Ovary (tissue), 9 donors: ENCODE measurements around the gene EPHB1. TPM values are rescaled to one million over a fixed set of nuclear protein-coding genes. Genes with fewer than 3 reads are reported as not detected.
"Not testable (repeated sequence)": the region's sequence is repeated elsewhere in the genome, so short reads cannot be mapped to it uniquely, and the experiment has no call there.

Source experiments
- DNase-seq, 5 donors: peaks; one replicate each; pipeline ENCODE4 v3.0.0-alpha.2; 2019 to 2020
- H3K27ac ChIP-seq, 2 donors: fragments of 200-600 bp; one replicate each; pipeline versions ENCODE4 v1.5.1 to v1.8.0; 2019 to 2022
- H3K27me3 ChIP-seq: fragments of 200-600 bp; one replicate; pipeline ENCODE4 v1.8.0; 2022
- H3K36me3 ChIP-seq: fragments of 200-600 bp; sonication (generic); one replicate; pipeline ENCODE4 v1.5.1; 2019
- H3K4me1 ChIP-seq: one replicate; pipeline ENCODE4 v1.8.1; 2013; ENCODE audit warnings: mild to moderate bottlenecking, moderate library complexity; ENCODE audit not compliant: insufficient read depth
- H3K4me3 ChIP-seq: fragments of 200-600 bp; sonication (generic); one replicate; pipeline ENCODE4 v1.5.1; 2017
- H3K9me3 ChIP-seq, 2 donors: fragments of 200-600 bp in 1 of 2; sonication (generic) in 1 of 2; one replicate each; pipeline versions ENCODE4 v1.5.1 to v1.8.1; 2013 to 2019; ENCODE audit warnings: mild to moderate bottlenecking in 1 of 2, moderate library complexity in 1 of 2
- CTCF ChIP-seq, 3 donors: fragments of 450-650 bp in 2 of 3; fragments of 200-600 bp in 1 of 3; IDR thresholded peaks; one replicate each; pipeline versions ENCODE4 v1.5.1 to v1.8.0; 2016 to 2022; ENCODE audit warnings: antibody characterized with exemption in 3 of 3, mild to moderate bottlenecking in 1 of 3
- EP300 ChIP-seq: sonication (generic); formaldehyde crosslinking; IDR thresholded peaks from one replicate; pipeline ENCODE4 v1.6.1; 2017; ENCODE audit warnings: antibody characterized with exemption
- POLR2A ChIP-seq: fragments of 450-650 bp; IDR thresholded peaks from one replicate; pipeline ENCODE4 v1.6.1; 2017; ENCODE audit warnings: antibody characterized with exemption, mild to moderate bottlenecking, moderate library complexity
- WGBS, 3 donors: extraction: QIAGEN DNeasy Blood & Tissue Kit in 1 of 3; methylation state at CpG; one replicate each; pipeline versions ENCODE4 v1.1.5 to v1.1.7; 2013 to 2017; 5-methylcytosine and 5-hydroxymethylcytosine counted together
- intact Hi-C, 4 donors: fragments of 100-400 bp; cut with DNase I; formaldehyde crosslinking; loops; one replicate each; pipeline versions ENCODE4 v1.11.0 to v1.15.1; 2022 to 2023
- polyA plus RNA-seq, 2 donors: library from polyadenylated mRNA; stranded (reverse); fragments of 200-250 nt in 1 of 2; fragments of 350-450 nt in 1 of 2; fragmentation: Illumina TruSeq in 1 of 2; extraction: RNeasy Lipid Tissue Mini Kit (QIAGEN cat#74804) in 1 of 2; gene quantifications; one replicate each; pipeline ENCODE4 v1.2.3, GENCODE V29; 2013 to 2014
- total RNA-seq, 7 donors: library from RNA; depleted of rRNA in 2 of 7; stranded (reverse); fragments of >200 nt in 2 of 7; fragmentation: NEBNext Ultra II Directional in 3 of 7; extraction: Animal tissue kit (Norgen Biotek cat#: 25700) in 3 of 7; gene quantifications; one replicate each; pipeline versions ENCODE4 v1.1.0 to v1.2.4, GENCODE V29; 2016 to 2023
- donor health status: DM: no; HTN: no; CAD: no; lungs with moderate emphysema.
- donor health status: DM: no; HTN: no; CAD: no.
- donor health status: Bipolar disorder and iron deficiency.
- donor health status: DM: yes; HTN: yes; CAD: no.
- donor health status: DM: no; HTN: no; CAD: no.
- donor health status: DM: yes; HTN: yes; CAD: no.

Gene EPHB1
- total and polyA plus RNA-seq, 9 donors: 0.25 to 2.7 (median 1.0) TPM

- H3K27ac ChIP-seq: no peak overlapping the region
- H3K4me1 ChIP-seq: no peaks in the 10 kb centered on the region
- H3K27me3 ChIP-seq: no peaks in the 10 kb centered on the region
- no peak overlapping the region for H3K4me3 ChIP-seq
- 19 to 34% (median 29%) methylated on average over 2 of the region's 2 CpGs for WGBS, 3 donors
- TF ChIP-seq EP300 (no peak), CTCF (IDR thresholded peaks at IDR 0.05) (no peak), POLR2A (no peak)
- DNase-seq: no peak
- intact Hi-C loops: no loop called here
- no peaks in the 10 kb centered on the region for H3K36me3 ChIP-seq
- no peaks in the 10 kb centered on the region for H3K9me3 ChIP-seq
Measured at GRCh38 chr3:135231737-135232136, 436.7 kb downstream of the EPHB1 start.

GRCh38 chr3:135232226-135232625 lies 437.2 kb downstream of the EPHB1 start:
- H3K27me3 ChIP-seq: no peaks in the 10 kb centered on the region
- no peaks in the 10 kb centered on the region for H3K4me1 ChIP-seq
- no peak for TF ChIP-seq POLR2A
- TF ChIP-seq EP300: no peak
- TF ChIP-seq CTCF (IDR thresholded peaks at IDR 0.05): no peak
- H3K36me3 ChIP-seq: no peaks in the 10 kb centered on the region
- 84 to 88% (median 85%) methylated on average over 2 of the region's 2 CpGs for WGBS, 3 donors
- no peak overlapping the region for H3K27ac ChIP-seq
- DNase-seq: no peak
- intact Hi-C loops: no loop called here
- H3K4me3 ChIP-seq: no peak overlapping the region
- no peaks in the 10 kb centered on the region for H3K9me3 ChIP-seq

GRCh38 chr3:135233476-135233875 lies 438.4 kb downstream of the EPHB1 start:
- H3K4me3 ChIP-seq, H3K27ac ChIP-seq, H3K27me3 ChIP-seq, DNase-seq, H3K36me3 ChIP-seq, intact Hi-C loops, H3K9me3 ChIP-seq, H3K4me1 ChIP-seq: not testable (repeated sequence)
- WGBS, 3 donors: 84 to 93% (median 92%) methylated on average over 3 of the region's 3 CpGs

- Histone ChIP-seq H3K9me3 (no peaks in the 10 kb centered on the region), H3K4me1 (no peaks in the 10 kb centered on the region), H3K27ac (no peak overlapping the region), H3K36me3 (no peaks in the 10 kb centered on the region), H3K27me3 (no peaks in the 10 kb centered on the region), H3K4me3 (no peak overlapping the region)
- WGBS, 3 donors: 70 to 88% (median 87%) methylated on average over 5 of the region's 5 CpGs
- intact Hi-C loops: no loop called here
- DNase-seq: no peak
- TF ChIP-seq CTCF (IDR thresholded peaks at IDR 0.05): no peak
- no peak for TF ChIP-seq POLR2A
- no peak for TF ChIP-seq EP300
Measured at GRCh38 chr3:135235541-135235940, 440.5 kb downstream of the EPHB1 start.

GRCh38 chr3:135237371-135238143 lies 442.5 kb downstream of the EPHB1 start:
- DNase-seq: no peak
- Histone ChIP-seq H3K36me3 (no peaks in the 10 kb centered on the region), H3K9me3 (no peaks in the 10 kb centered on the region), H3K27me3 (no peaks in the 10 kb centered on the region), H3K4me3 (no peak overlapping the region), H3K27ac (no peak overlapping the region), H3K4me1 (no peaks in the 10 kb centered on the region)
- TF ChIP-seq POLR2A: no peak
- TF ChIP-seq EP300: no peak
- TF ChIP-seq CTCF (IDR thresholded peaks at IDR 0.05): no peak
- intact Hi-C loops: no loop called here
- 43 to 50% (median 50%) methylated on average over 3 of the region's 3 CpGs for WGBS, 3 donors
